Fibroblast of upper back skin (primary cell): ENCODE measurements around the gene ATP8A2.
"Not testable (repeated sequence)": the region's sequence is repeated elsewhere in the genome, so short reads cannot be mapped to it uniquely, and the experiment has no call there.

Experiments used
- DNase-seq: peaks from one replicate; pipeline ENCODE4 v3.0.0-alpha.2; 2013

Gene ATP8A2

GRCh38 chr13:25774056-25774455 lies 402.3 kb downstream of the ATP8A2 start:
- DNase-seq: not testable (repeated sequence)

- no peak for DNase-seq
These were observed 403.5 kb downstream of the ATP8A2 start for GRCh38 chr13:25775275-25775674.

- DNase-seq: no peak
These were observed 404.2 kb downstream of the ATP8A2 start for GRCh38 chr13:25775986-25776385.

- no peak for DNase-seq
These were observed 404.9 kb downstream of the ATP8A2 start for GRCh38 chr13:25776722-25777121.

- no peak for DNase-seq
These were observed 405.7 kb downstream of the ATP8A2 start for GRCh38 chr13:25777509-25777908.

GRCh38 chr13:25778365-25778764 lies 406.6 kb downstream of the ATP8A2 start:
- DNase-seq: no peak

- no peak for DNase-seq
These were observed 407.1 kb downstream of the ATP8A2 start for GRCh38 chr13:25778808-25779305.

GRCh38 chr13:25783076-25783475 lies 411.3 kb downstream of the ATP8A2 start:
- DNase-seq: no peak

GRCh38 chr13:25783601-25784024 lies 411.8 kb downstream of the ATP8A2 start:
- DNase-seq: no peak

GRCh38 chr13:25784119-25784518 lies 412.3 kb downstream of the ATP8A2 start:
- no peak for DNase-seq

- DNase-seq: not testable (repeated sequence)
These were observed 418.4 kb downstream of the ATP8A2 start for GRCh38 chr13:25790137-25790536.

- DNase-seq: no peak
These were observed 423.5 kb downstream of the ATP8A2 start for GRCh38 chr13:25795277-25795676.

- peak; percentile 10 for DNase-seq
These were observed 424.7 kb downstream of the ATP8A2 start for GRCh38 chr13:25796474-25796873.

GRCh38 chr13:25798998-25799397 lies 427.2 kb downstream of the ATP8A2 start:
- DNase-seq: no peak

- no peak for DNase-seq
These were observed 428.7 kb downstream of the ATP8A2 start for GRCh38 chr13:25800523-25800922.

GRCh38 chr13:25802579-25802978 lies 430.8 kb downstream of the ATP8A2 start:
- DNase-seq: no peak

GRCh38 chr13:25803641-25804040 lies 431.9 kb downstream of the ATP8A2 start:
- DNase-seq: no peak

GRCh38 chr13:25806264-25806974 lies 434.6 kb downstream of the ATP8A2 start:
- peak; percentile 26 for DNase-seq

- DNase-seq: no peak
These were observed 435.8 kb downstream of the ATP8A2 start for GRCh38 chr13:25807562-25807961.

GRCh38 chr13:25811506-25811905 lies 439.7 kb downstream of the ATP8A2 start:
- no peak for DNase-seq

- no peak for DNase-seq
These were observed 444.5 kb downstream of the ATP8A2 start for GRCh38 chr13:25816239-25816638.

GRCh38 chr13:25819856-25820530 lies 448.2 kb downstream of the ATP8A2 start:
- DNase-seq: no peak

GRCh38 chr13:25821776-25822175 lies 450.0 kb downstream of the ATP8A2 start:
- no peak for DNase-seq

GRCh38 chr13:25827221-25827620 lies 455.4 kb downstream of the ATP8A2 start:
- DNase-seq: not testable (repeated sequence)
